Testis (tissue), 3 donors: ENCODE results near the gene KRT72. TPM values are rescaled to one million over a fixed set of nuclear protein-coding genes. Genes with fewer than 3 reads are reported as not detected.

Experiments
- DNase-seq: peaks from one replicate; pipeline ENCODE4 v3.0.0-alpha.2; 2019
- H3K27ac ChIP-seq, 2 donors: fragments of 200-600 bp; sonication (generic); one replicate each; pipeline ENCODE4 v1.5.1; 2019
- H3K27me3 ChIP-seq: fragments of 200-600 bp; sonication (generic); one replicate; pipeline ENCODE4 v1.5.1; 2019
- H3K36me3 ChIP-seq: fragments of 200-600 bp; sonication (generic); one replicate; pipeline ENCODE4 v1.5.1; 2017; ENCODE audit warnings: low read depth; ENCODE audit errors: missing control alignments
- H3K4me1 ChIP-seq: fragments of 200-600 bp; sonication (generic); one replicate; pipeline ENCODE4 v1.5.1; 2019
- H3K4me3 ChIP-seq, 2 donors: fragments of 200-600 bp; sonication (generic); one replicate each; pipeline ENCODE4 v1.5.1; 2017 to 2019
- H3K9me3 ChIP-seq: fragments of 200-600 bp; sonication (generic); one replicate; pipeline ENCODE4 v1.5.1; 2017
- POLR2A ChIP-seq: fragments of 450-650 bp; IDR thresholded peaks from one replicate; pipeline ENCODE4 v1.6.1; 2017; ENCODE audit warnings: antibody characterized with exemption, mild to moderate bottlenecking, moderate library complexity
- WGBS, 2 donors: methylation state at CpG; one replicate each; pipeline ENCODE4 v1.1.5; 2018; 5-methylcytosine and 5-hydroxymethylcytosine counted together
- intact Hi-C: fragments of 100-400 bp; cut with DNase I; formaldehyde crosslinking; loops from one replicate; pipeline ENCODE4 v1.15.1; 2023; ENCODE audit warnings: low total_unique reads
- polyA plus RNA-seq: library from polyadenylated mRNA; stranded (reverse); fragments of 350-450 nt; fragmentation: Illumina TruSeq; extraction: RNeasy Lipid Tissue Mini Kit (QIAGEN cat#74804); gene quantifications from one replicate; pipeline ENCODE4 v1.2.3, GENCODE V29; 2014; ENCODE audit warnings: low read depth, low replicate concordance; ENCODE audit not compliant: insufficient read depth
- total RNA-seq, 2 donors: library from RNA; depleted of rRNA; stranded (reverse); fragments of >200 nt; gene quantifications; one replicate each; pipeline ENCODE4 v1.2.3, GENCODE V29; 2016
- TF ChIP-seq, protein P1 (sequence below), 3 experiments: fragments of 450-650 bp in 2 of 3; fragments of 200-600 bp in 1 of 3; sonication (generic) in 1 of 3; IDR thresholded peaks; one replicate each; pipeline ENCODE4 v1.5.1; 2016 to 2019; ENCODE audit warnings: antibody characterized with exemption in 3 of 3, mild to moderate bottlenecking in 2 of 3, moderate library complexity in 1 of 3

KRT72 gene
- total and polyA plus RNA-seq, 3 donors from 2014 or later: 11.7 to 85.0 (median 16.5) TPM

DNA sequence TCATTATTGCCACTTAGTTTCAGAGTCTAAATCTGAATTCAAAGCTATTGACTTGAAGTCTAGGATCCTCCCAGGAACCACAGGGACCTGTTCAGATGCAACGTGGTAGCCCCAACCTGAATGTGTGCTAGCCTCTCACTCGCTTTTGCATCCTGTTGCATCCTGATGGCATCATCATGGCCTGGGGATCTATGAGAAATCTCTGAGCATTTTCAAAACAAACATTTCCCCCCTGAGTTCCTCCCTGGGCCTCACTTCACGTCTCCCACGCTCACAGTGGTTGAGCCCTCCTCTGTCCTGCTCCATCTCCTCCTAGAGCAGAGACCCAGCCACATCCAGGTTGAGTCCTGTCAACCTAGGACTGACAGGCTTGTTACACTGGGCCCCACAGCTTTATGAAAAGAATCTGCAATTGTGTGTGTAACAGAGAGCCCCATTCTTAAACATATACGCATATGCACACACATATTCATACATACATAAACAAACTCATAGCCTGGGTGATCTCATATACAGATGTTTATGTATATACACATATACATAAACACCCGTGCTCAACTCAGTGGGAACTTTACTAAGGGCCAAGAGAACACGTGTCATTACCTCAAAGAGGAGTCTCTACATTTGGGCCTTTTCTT, 5.4 kb upstream of the KRT72 start:
- intact Hi-C loops: no loop called here
- H3K9me3 ChIP-seq: no peaks in the 10 kb centered on the region
- TF ChIP-seq, protein P1, sequence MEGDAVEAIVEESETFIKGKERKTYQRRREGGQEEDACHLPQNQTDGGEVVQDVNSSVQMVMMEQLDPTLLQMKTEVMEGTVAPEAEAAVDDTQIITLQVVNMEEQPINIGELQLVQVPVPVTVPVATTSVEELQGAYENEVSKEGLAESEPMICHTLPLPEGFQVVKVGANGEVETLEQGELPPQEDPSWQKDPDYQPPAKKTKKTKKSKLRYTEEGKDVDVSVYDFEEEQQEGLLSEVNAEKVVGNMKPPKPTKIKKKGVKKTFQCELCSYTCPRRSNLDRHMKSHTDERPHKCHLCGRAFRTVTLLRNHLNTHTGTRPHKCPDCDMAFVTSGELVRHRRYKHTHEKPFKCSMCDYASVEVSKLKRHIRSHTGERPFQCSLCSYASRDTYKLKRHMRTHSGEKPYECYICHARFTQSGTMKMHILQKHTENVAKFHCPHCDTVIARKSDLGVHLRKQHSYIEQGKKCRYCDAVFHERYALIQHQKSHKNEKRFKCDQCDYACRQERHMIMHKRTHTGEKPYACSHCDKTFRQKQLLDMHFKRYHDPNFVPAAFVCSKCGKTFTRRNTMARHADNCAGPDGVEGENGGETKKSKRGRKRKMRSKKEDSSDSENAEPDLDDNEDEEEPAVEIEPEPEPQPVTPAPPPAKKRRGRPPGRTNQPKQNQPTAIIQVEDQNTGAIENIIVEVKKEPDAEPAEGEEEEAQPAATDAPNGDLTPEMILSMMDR (IDR thresholded peaks at IDR 0.05): no peak
- TF ChIP-seq POLR2A: no peak
- H3K27me3 ChIP-seq: no peaks in the 10 kb centered on the region
- no peaks in the 10 kb centered on the region for H3K4me1 ChIP-seq
- no peak overlapping the region for H3K4me3 ChIP-seq
- DNase-seq: no peak
- 91 to 92% methylated on average over 7 of the region's 7 CpGs for WGBS, 2 donors
- H3K27ac ChIP-seq: no peak overlapping the region
- H3K36me3 ChIP-seq: no peaks in the 10 kb centered on the region

DNA sequence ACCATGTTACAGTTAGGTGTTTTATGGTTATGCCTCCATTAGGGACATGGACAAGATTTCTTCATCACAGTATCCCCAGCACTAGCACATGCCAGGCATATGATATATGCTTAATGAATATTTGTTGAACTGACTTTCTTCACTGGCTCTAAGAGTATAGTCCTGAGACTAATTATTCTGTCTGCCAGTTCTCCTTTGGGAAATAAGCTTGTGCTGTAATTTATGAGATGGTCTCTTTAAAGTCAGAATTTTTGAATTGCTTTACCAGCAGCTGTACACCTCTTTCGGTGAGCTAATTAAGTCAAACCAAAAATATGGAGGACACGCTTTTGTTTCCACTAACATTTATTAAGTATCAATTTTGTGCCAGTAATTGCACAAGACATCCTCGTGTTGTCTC, 4.8 kb upstream of the KRT72 start:
- no peaks in the 10 kb centered on the region for H3K27me3 ChIP-seq
- 46 to 59% methylated on average over 3 of the region's 3 CpGs for WGBS, 2 donors
- no peak for DNase-seq

DNA sequence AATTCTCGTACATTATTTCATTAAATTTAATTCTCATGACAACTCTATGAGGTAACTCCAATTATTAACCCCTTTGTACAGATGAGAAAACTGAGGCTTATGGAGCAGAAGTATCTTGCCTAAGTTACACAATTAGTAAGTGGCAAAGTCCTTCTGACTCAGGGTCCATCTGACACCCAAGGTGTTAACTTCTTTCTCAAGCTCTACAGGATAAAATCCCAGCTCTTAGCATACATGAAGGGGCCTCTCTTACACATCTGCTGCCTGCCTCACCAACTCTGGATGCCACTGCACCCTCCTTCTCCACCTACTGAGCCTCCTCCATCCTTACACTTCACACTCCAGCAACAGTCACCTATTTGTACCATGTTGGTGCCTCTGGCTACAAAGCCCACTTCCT, 4.3 kb upstream of the KRT72 start:
- 93 to 96% methylated on average over 1 of the region's 1 CpG for WGBS, 2 donors
- no peak overlapping the region for H3K27ac ChIP-seq
- TF ChIP-seq POLR2A: no peak
- TF ChIP-seq, protein P1 (IDR thresholded peaks at IDR 0.05): no peak
- H3K36me3 ChIP-seq: no peaks in the 10 kb centered on the region
- intact Hi-C loops: no loop called here
- no peak for DNase-seq
- no peaks in the 10 kb centered on the region for H3K27me3 ChIP-seq
- no peak overlapping the region for H3K4me3 ChIP-seq
- H3K4me1 ChIP-seq: peaks cover 5% of the 10 kb centered on the region
- H3K9me3 ChIP-seq: no peaks in the 10 kb centered on the region

More for the DNA sequence above, 4.8 kb upstream of the KRT72 start:
- H3K36me3 ChIP-seq: no peaks in the 10 kb centered on the region
- TF ChIP-seq POLR2A: no peak
- TF ChIP-seq, protein P1 (IDR thresholded peaks at IDR 0.05): no peak
- H3K9me3 ChIP-seq: no peaks in the 10 kb centered on the region
- H3K27ac ChIP-seq: no peak overlapping the region
- H3K4me3 ChIP-seq: no peak overlapping the region
- peaks cover 5% of the 10 kb centered on the region for H3K4me1 ChIP-seq
- intact Hi-C loops: no loop called here

DNA sequence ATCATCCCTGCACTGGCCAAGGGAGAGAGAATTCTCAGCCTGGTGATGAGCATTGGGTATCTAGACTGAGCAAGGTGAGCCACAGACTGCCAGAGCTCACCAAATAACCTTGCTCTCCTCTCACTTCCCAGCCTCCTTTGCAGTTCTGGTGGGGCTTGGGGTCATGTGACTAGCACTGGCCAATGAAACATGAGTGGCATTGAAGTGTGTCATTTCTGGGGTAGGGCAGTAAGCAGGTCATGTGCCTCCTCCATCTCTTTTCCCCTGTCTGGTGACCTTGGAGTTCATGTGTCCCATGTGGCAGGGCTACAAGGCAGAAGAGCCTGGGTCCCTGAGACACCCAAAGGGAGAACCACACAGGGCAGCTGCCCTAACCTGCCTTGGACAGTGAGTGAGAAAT, 3.6 kb upstream of the KRT72 start:
- no peak for DNase-seq
- Histone ChIP-seq H3K4me3 (no peak overlapping the region), H3K27ac (no peak overlapping the region), H3K9me3 (no peaks in the 10 kb centered on the region), H3K36me3 (no peaks in the 10 kb centered on the region), H3K4me1 (peaks cover 5% of the 10 kb centered on the region), H3K27me3 (no peaks in the 10 kb centered on the region)
- intact Hi-C loops: no loop called here
- TF ChIP-seq, protein P1 (IDR thresholded peaks at IDR 0.05): no peak
- TF ChIP-seq POLR2A: no peak

DNA sequence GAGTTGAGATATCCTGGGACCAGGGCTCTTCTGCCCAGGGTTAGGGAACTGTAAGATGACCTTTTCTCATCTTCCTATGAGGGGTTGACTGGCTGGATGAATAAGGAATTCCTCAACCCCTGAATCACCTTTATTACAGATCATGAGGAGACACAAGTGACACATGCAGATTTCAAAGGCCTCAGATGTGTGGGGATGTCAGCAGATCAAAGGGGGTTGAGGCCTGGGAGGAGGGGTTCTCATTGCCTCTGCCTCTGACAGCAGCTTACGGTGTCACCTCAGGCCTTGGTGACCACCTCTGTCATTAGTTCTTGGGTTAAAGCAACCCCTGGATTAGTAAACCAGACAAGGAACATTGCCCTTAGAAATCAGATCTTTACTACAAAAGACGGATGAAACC, 2.1 kb upstream of the KRT72 start:
- Histone ChIP-seq H3K4me3 (no peak overlapping the region), H3K36me3 (no peaks in the 10 kb centered on the region), H3K27me3 (no peaks in the 10 kb centered on the region), H3K27ac (no peak overlapping the region), H3K9me3 (no peaks in the 10 kb centered on the region), H3K4me1 (peaks cover 5% of the 10 kb centered on the region)
- TF ChIP-seq, protein P1 (IDR thresholded peaks at IDR 0.05): no peak
- TF ChIP-seq POLR2A: no peak
- intact Hi-C loops: no loop called here
- 48 to 67% methylated on average over 2 of the region's 2 CpGs for WGBS, 2 donors
- no peak for DNase-seq
